ENCODE results near the gene DMBX1. TPM values are rescaled to one million over a fixed set of nuclear protein-coding genes. Genes with fewer than 3 reads are reported as not detected.

The DMBX1 gene
- total RNA-seq, 5 donors from 2014 or later (not counting 1 experiment from before 2014, with no cell fraction given): not detected

Other genes starting within 250 kb of the DMBX1 start
- 1 to 10 TPM; 1.1 to 2.8 (median 1.8) TPM for gene RAD54L, start 242.1 kb upstream of the DMBX1 start, total RNA-seq
- 10 to 100 TPM; 31.4 to 35.3 (median 34.6) TPM for gene LRRC41, start 186.2 kb upstream of the DMBX1 start, total RNA-seq
- gene UQCRH, start 186.1 kb upstream of the DMBX1 start, total RNA-seq: 100 to 1,000 TPM in 4 of 5 donors, 10 to 100 TPM in 1; 96.3 to 141 (median 127) TPM
- gene NSUN4, start 149.0 kb upstream of the DMBX1 start, total RNA-seq: 10 to 100 TPM; 24.4 to 29.3 (median 25.0) TPM
- gene FAAH, start 95.5 kb upstream of the DMBX1 start, total RNA-seq: 10 to 100 TPM in 2 of 5 donors, 1 to 10 TPM in 3; 5.9 to 10.4 (median 9.5) TPM
- under 1 TPM in 1 of 5 donors, not detected in 4; 0.14 TPM for gene KNCN, start 61.8 kb downstream of the DMBX1 start, total RNA-seq
- 10 to 100 TPM; 41.4 to 54.5 (median 52.7) TPM for gene MKNK1, start 114.4 kb downstream of the DMBX1 start, total RNA-seq
- gene MOB3C, start 127.0 kb downstream of the DMBX1 start, total RNA-seq: 10 to 100 TPM; 13.2 to 29.6 (median 24.6) TPM
- 10 to 100 TPM; 22.0 to 31.2 (median 26.0) TPM for gene ATPAF1, start 178.5 kb downstream of the DMBX1 start, total RNA-seq
- not detected for gene TEX38, start 182.0 kb downstream of the DMBX1 start, total RNA-seq
- gene EFCAB14, start 229.3 kb downstream of the DMBX1 start, total RNA-seq: 10 to 100 TPM; 78.0 to 90.2 (median 82.5) TPM

All from T-cell (primary cell).